GM18520 (cell line): ENCODE data around the gene SERPING1.
A peak's percentile ranks its signal among the peaks of the same experiment; 100 is the strongest.
"Not testable (repeated sequence)": the region's sequence is repeated elsewhere in the genome, so short reads cannot be mapped to it uniquely, and the experiment has no call there.

Source experiments
- ATAC-seq: cut with Tn5 transposase; IDR thresholded peaks from one replicate; pipeline ENCODE4 v1.9.1; 2021; ENCODE audit not compliant: unreplicated experiment

SERPING1 gene

DNA sequence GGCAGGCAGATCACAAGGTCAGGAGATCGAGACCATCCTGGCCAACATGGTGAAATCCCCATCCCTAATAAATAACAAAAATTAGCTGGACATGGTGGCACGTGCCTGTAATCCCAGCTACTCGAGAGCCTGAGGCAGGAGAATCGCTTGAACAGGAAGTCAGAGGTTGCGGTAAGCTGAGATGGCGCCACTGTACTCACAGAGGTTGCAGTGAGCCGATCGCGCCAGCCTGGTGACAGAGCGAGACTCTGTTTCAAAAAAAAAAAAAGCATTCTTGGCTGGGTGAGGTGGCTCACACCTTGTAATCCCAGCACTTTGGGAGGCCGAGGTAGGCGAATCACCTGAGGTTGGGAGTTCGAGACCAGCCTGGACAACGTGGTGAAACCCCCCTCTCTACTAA, 54.7 kb downstream of the SERPING1 start:
- not testable (repeated sequence) for ATAC-seq

DNA sequence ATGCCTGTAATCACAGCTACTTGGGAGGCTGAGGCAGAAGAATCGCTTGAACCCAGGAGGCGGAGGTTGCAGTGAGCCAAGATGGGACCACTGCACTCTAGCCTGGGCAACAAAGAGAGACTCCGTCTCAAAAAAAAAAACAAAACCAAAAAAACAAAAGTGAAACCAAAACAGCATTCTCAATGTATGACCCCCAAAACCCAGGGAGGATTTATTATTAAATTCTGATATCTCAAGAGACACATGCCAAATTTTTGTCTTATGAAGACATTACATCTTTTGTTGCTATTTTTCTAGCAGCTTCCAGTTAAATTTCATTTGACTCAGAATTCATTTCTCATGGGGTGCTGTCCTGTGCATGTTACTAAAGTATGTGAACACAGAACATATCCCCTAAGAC, 55.2 kb downstream of the SERPING1 start:
- ATAC-seq = no peak

DNA sequence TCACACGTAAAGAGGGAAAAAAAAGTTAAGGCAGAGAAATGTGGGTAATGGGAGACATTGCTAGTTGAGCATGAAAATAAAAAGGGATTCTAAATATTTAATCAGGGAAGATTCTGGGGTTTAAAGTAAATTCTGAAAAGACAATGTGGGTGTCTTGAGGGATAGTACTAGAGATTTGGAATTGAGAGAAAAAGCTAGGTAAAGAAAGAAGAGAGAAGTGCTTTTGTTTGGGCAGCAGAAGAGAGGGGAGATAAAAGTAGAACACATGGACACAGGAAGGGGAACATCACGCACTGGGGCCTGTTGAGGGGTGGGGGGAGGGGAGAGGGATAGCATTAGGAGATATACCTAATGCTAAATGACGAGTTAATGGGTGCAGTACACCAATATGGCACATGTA, 55.7 kb downstream of the SERPING1 start:
- ATAC-seq = no peak

DNA sequence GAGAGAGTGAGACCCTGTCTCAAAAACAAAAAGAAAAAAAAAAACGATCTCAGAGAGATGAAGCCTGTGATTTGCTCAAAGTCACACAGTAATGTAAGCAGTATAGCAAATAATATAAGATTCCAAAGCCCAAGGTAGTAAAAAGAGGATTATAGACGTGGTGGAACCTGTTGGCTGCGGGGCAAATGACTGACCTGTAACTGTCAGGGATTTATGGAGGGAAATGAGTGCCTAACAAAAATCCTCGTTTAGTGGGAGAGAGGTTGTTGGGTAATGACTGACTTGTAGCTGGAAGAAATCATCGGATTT, 59.4 kb downstream of the SERPING1 start:
- no peak for ATAC-seq

DNA sequence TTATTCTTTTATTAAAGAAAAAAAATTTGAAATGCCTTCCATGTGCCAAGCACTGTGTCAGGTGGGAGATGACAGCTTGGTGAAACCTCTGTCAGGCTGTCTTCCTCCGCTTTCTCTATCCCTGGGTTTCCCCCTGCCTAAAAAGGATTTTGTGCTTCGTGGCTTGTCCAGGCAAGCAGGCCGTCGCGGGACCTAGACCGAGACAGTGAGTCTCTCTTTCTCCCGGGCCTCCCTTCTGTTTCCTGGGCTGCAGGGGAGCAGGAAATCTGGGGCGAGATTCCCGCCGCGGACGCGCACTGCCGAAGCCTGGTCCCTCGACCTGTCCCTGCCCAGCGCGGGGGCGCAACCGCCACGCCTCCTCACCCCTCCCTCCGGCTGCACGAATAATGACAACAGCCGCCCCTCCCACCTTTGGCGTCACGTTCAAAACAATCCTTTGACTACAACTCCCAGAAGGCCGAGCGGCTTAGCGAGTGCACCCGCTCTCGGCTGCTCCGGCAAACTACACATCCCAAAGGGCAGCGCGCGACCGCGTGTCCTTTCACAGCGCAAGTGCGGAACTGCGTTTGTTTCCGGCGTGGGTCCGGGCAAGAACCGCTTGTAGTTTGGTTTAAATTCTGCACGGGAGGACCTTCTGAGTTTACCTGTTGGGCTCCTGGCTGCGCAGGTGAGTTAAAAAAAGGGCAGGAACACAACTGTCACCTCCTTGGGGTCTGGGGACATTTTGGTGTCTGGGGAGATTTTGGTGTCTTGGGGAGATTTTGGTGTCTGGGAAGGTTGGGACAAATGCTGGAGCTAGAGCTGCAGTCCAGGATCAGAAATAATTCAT, 59.9 kb downstream of the SERPING1 start, which contains the start of gene CLP1:
TSS of gene CLP1 (plus strand) at position 569 of the 829 bp plus-strand sequence. CDS start 1,715 bp downstream, outside the sequence.
- peak; percentile 99 for ATAC-seq

DNA sequence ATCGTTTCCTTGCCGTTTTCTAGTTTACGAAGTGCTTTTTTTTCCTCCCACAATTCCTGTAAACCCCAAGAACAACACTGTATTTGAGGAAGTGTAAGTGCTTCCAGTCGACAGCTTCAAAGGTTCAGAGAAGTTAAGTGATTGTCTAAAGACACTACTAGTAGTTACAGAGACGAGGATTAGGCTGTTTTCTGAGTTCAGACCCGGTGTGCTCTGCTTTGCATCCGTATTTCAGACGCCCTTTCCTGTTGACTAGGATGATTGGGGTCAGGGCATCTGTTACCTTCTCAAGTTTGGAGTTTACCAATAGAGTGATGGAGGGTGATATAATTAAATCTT, 60.5 kb downstream of the SERPING1 start:
- ATAC-seq = no peak

DNA sequence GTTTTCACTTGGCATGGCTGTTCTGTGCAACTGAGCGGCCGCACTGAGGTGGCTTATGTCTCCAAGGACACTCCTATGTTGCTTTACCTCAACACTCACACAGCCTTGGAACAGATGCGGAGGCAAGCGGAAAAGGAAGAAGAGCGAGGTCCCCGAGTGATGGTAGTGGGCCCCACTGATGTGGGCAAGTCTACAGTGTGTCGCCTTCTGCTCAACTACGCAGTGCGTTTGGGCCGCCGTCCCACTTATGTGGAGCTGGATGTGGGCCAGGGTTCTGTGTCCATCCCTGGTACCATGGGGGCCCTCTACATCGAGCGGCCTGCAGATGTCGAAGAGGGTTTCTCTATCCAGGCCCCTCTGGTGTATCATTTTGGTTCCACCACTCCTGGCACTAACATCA, 62.2 kb downstream of the SERPING1 start:
- ATAC-seq = no peak

DNA sequence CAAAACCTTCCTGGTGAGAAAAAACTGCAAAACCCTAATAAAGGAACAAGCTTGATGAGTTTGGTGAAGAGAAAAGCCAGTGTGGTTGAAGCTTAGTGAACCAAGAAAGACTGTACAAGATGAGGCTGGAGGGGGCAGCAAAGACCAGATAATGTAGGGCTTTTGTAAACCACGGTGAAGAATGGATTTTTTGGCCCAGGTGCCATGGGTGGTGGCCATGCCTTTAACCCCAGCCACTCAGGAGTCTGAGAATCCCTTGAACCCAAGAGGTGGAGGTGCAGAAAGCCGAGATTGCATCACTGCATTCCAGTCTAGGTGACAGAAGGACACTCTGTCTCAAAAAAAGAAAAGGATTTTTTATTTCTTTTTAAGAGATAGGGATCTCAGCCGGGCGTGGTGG, 65.4 kb downstream of the SERPING1 start:
- no peak for ATAC-seq

DNA sequence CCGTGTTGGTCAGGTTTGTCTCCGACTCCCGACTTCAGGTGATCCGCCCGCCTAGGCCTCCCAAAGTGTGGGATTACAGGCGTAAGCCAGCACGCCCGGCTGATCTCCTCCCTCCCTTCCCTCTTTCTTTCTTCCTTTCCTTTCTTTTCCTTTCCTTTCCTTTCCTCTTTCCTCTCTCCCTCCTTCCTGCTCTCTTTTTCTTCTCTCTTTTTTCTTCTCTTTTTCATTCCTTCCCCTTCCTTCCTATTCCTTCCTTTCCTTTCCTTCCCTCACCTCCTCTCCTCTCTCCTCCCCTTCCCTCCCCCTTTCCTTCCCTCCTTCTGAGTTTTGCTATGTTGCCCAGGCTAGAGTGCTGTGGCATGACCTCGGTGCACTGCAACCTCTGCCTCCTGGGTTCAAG, 66.5 kb downstream of the SERPING1 start:
- no peak for ATAC-seq
